Measurements from ENCODE around the gene SAMM50. TPM values are rescaled to one million over a fixed set of nuclear protein-coding genes. Genes with fewer than 3 reads are reported as not detected.

SAMM50 gene
- total RNA-seq, 1 donor from 2014 or later, result 32.6 TPM

- no peak for TF ChIP-seq CTCF (IDR thresholded peaks at IDR 0.05; ENCODE audit: insufficient read depth, low read length, severe bottlenecking)
- no peak overlapping the region for H3K4me3 ChIP-seq (ENCODE audit: low read depth, low read length)
- no peaks in the 10 kb centered on the region for H3K27me3 ChIP-seq (ENCODE audit: control insufficient read depth, insufficient read depth, low read length)
- no peak for DNase-seq (ENCODE audit: low read depth)
- peaks cover 12% of the 10 kb centered on the region for H3K36me3 ChIP-seq (ENCODE audit: control insufficient read depth, insufficient read depth, low read length)
- no peak for FAIRE-seq
Observed at GRCh38 chr22:43999378-43999777, 44.1 kb downstream of the SAMM50 start.

- FAIRE-seq, result no peak
Observed at GRCh38 chr22:44000123-44000522, 44.9 kb downstream of the SAMM50 start.

GRCh38 chr22:44001521-44001920 is 46.3 kb downstream of the SAMM50 start:
- TF ChIP-seq CTCF (IDR thresholded peaks at IDR 0.05; ENCODE audit: insufficient read depth, low read length, severe bottlenecking), result no peak
- FAIRE-seq (no peak), DNase-seq (ENCODE audit: low read depth) (no peak)
- peaks cover 1% of the 10 kb centered on the region for H3K36me3 ChIP-seq (ENCODE audit: control insufficient read depth, insufficient read depth, low read length)
- no peak overlapping the region for H3K4me3 ChIP-seq (ENCODE audit: low read depth, low read length)
- no peaks in the 10 kb centered on the region for H3K27me3 ChIP-seq (ENCODE audit: control insufficient read depth, insufficient read depth, low read length)

More at GRCh38 chr22:44000123-44000522, 44.9 kb downstream of the SAMM50 start:
- DNase-seq (ENCODE audit: low read depth), result no peak
- no peak for TF ChIP-seq CTCF (IDR thresholded peaks at IDR 0.05; ENCODE audit: insufficient read depth, low read length, severe bottlenecking)
- no peak overlapping the region for H3K4me3 ChIP-seq (ENCODE audit: low read depth, low read length)
- H3K27me3 ChIP-seq (ENCODE audit: control insufficient read depth, insufficient read depth, low read length), result no peaks in the 10 kb centered on the region
- H3K36me3 ChIP-seq (ENCODE audit: control insufficient read depth, insufficient read depth, low read length), result peaks cover 9% of the 10 kb centered on the region

GRCh38 chr22:44002324-44002723 is 47.1 kb downstream of the SAMM50 start:
- H3K4me3 ChIP-seq (ENCODE audit: low read depth, low read length), result no peak overlapping the region
- FAIRE-seq, result no peak

GRCh38 chr22:44002997-44003396 is 47.8 kb downstream of the SAMM50 start:
- no peak for TF ChIP-seq CTCF (IDR thresholded peaks at IDR 0.05; ENCODE audit: insufficient read depth, low read length, severe bottlenecking)
- Histone ChIP-seq H3K27me3 (ENCODE audit: control insufficient read depth, insufficient read depth, low read length) (no peaks in the 10 kb centered on the region), H3K4me3 (ENCODE audit: low read depth, low read length) (no peak overlapping the region), H3K36me3 (ENCODE audit: control insufficient read depth, insufficient read depth, low read length) (no peaks in the 10 kb centered on the region)
- FAIRE-seq (no peak), DNase-seq (ENCODE audit: low read depth) (no peak)

More at GRCh38 chr22:44002324-44002723, 47.1 kb downstream of the SAMM50 start:
- TF ChIP-seq CTCF (IDR thresholded peaks at IDR 0.05; ENCODE audit: insufficient read depth, low read length, severe bottlenecking), result no peak
- Histone ChIP-seq H3K36me3 (ENCODE audit: control insufficient read depth, insufficient read depth, low read length) (no peaks in the 10 kb centered on the region), H3K27me3 (ENCODE audit: control insufficient read depth, insufficient read depth, low read length) (no peaks in the 10 kb centered on the region)
- DNase-seq (ENCODE audit: low read depth), result no peak

GRCh38 chr22:44003405-44004103 is 48.3 kb downstream of the SAMM50 start:
- FAIRE-seq (peak; percentile 75), DNase-seq (ENCODE audit: low read depth) (no peak)
- peak; percentile 3 for TF ChIP-seq CTCF (IDR thresholded peaks at IDR 0.05; ENCODE audit: insufficient read depth, low read length, severe bottlenecking)
- H3K36me3 ChIP-seq (ENCODE audit: control insufficient read depth, insufficient read depth, low read length), result no peaks in the 10 kb centered on the region
- no peak overlapping the region for H3K4me3 ChIP-seq (ENCODE audit: low read depth, low read length)
- no peaks in the 10 kb centered on the region for H3K27me3 ChIP-seq (ENCODE audit: control insufficient read depth, insufficient read depth, low read length)
